OCI-LY1 (cell line): ENCODE measurements around the gene SLC39A2.

Source experiments
- CTCF ChIP-seq: fragments of 200-600 bp; sonication (generic), shearing (Covaris generic); IDR thresholded peaks from 2 replicates; pipeline ENCODE4 v1.5.1; 2017; ENCODE audit warnings: mild to moderate bottlenecking, antibody characterized with exemption, low read length, moderate library complexity, mixed read lengths
- EZH2 ChIP-seq: fragments of 200-600 bp; sonication (generic), shearing (Covaris generic); IDR thresholded peaks from 2 replicates; pipeline ENCODE4 v1.8.0; 2017; ENCODE audit warnings: borderline replicate concordance, mixed run types, mild to moderate bottlenecking, antibody characterized with exemption, low read length, moderate library complexity, mixed read lengths

- TF ChIP-seq CTCF (no peak), EZH2 (no peak)
Observed at GRCh38 chr14:21024585-21025370, 25.7 kb downstream of the SLC39A2 start, which contains the start of gene NDRG2.
